HG03097 (cell line): ENCODE results near the gene CCDC182.

ENCODE experiments used
- ATAC-seq: cut with Tn5 transposase; IDR thresholded peaks from one replicate; pipeline ENCODE4 v1.9.1; 2021; ENCODE audit not compliant: unreplicated experiment, low FRiP score

CCDC182 gene

GRCh38 chr17:57745242-57745641, at the start of gene CCDC182:
TSS of gene CCDC182 (minus strand) at chr17:57745299. CDS start at chr17:57745272, 27 bp downstream.
- ATAC-seq: no peak

- ATAC-seq: no peak
These were observed 49.7 kb upstream of the CCDC182 start for GRCh38 chr17:57794841-57795240.

- ATAC-seq: no peak
These were observed 43.6 kb upstream of the CCDC182 start for GRCh38 chr17:57788725-57789124.

- ATAC-seq: no peak
These were observed 39.9 kb upstream of the CCDC182 start for GRCh38 chr17:57785022-57785421.

GRCh38 chr17:57784226-57784895, 39.3 kb upstream of the CCDC182 start:
- no peak for ATAC-seq

GRCh38 chr17:57783338-57783742, 38.2 kb upstream of the CCDC182 start:
- no peak for ATAC-seq

GRCh38 chr17:57782647-57783337, 37.7 kb upstream of the CCDC182 start:
- no peak for ATAC-seq

- no peak for ATAC-seq
These were observed 37.0 kb upstream of the CCDC182 start for GRCh38 chr17:57782062-57782490.

- no peak for ATAC-seq
These were observed 36.4 kb upstream of the CCDC182 start for GRCh38 chr17:57781386-57782061.

GRCh38 chr17:57779706-57780105, 34.6 kb upstream of the CCDC182 start:
- no peak for ATAC-seq

GRCh38 chr17:57778306-57778705, 33.2 kb upstream of the CCDC182 start:
- ATAC-seq: no peak

- ATAC-seq: no peak
These were observed 31.3 kb upstream of the CCDC182 start for GRCh38 chr17:57776366-57776765.

GRCh38 chr17:57774872-57775271, 29.8 kb upstream of the CCDC182 start:
- ATAC-seq: no peak

- ATAC-seq: no peak
These were observed 28.5 kb upstream of the CCDC182 start for GRCh38 chr17:57773557-57773956.

GRCh38 chr17:57772774-57773173, 27.7 kb upstream of the CCDC182 start:
- no peak for ATAC-seq

GRCh38 chr17:57767561-57767960, 22.5 kb upstream of the CCDC182 start:
- no peak for ATAC-seq

GRCh38 chr17:57766318-57766943, 21.3 kb upstream of the CCDC182 start:
- ATAC-seq: no peak

- no peak for ATAC-seq
These were observed 17.6 kb upstream of the CCDC182 start for GRCh38 chr17:57762452-57763395.

GRCh38 chr17:57761887-57762286, 16.8 kb upstream of the CCDC182 start:
- no peak for ATAC-seq

GRCh38 chr17:57760046-57760445, 14.9 kb upstream of the CCDC182 start:
- ATAC-seq: no peak
